Breast epithelium (tissue), 3 donors: ENCODE data around the gene SRMS.

Source experiments
- POLR2A ChIP-seq: fragments of 450-650 bp; IDR thresholded peaks from one replicate; pipeline ENCODE4 v1.6.1; 2016; ENCODE audit warnings: antibody characterized with exemption, mild to moderate bottlenecking, moderate library complexity
- POLR2AphosphoS5 ChIP-seq, 3 donors: sonication (generic); formaldehyde crosslinking; IDR thresholded peaks; one replicate each; pipeline ENCODE4 v1.6.1; 2017; ENCODE audit warnings: antibody characterized with exemption in 3 of 3
- TF ChIP-seq, protein P1 (sequence below), 3 donors: fragments of 450-650 bp; IDR thresholded peaks; one replicate each; pipeline ENCODE4 v1.5.1; 2016 to 2017; ENCODE audit warnings: antibody characterized with exemption in 3 of 3, mild to moderate bottlenecking in 3 of 3, moderate library complexity in 3 of 3

DNA sequence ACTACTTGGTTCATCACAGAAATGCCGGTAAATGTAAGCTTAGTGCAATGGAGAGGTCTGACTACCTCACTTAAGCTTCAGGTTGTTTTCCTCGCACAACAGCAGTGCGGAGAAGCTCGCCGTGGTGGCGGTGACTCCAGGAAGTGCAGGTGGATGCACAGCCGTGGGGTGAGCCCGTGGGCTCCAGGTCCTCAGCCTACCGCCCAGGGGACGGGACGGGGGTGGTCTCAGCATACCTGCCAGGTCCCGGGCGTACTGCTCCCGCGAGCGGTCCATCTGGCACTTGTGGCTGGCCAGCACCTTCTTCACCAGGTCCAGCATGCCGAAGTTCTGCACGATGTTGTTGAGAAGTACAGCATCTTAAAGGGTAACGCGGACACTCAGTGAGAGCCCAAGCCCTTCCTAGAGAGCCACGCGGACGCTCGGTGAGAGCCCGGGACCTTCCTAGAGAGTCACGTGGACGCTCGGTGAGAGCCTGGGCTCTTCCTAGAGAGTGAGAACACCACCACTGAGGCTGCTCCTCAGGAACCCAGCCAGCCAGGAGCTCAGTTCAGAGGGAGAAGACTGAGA lies 44.3 kb upstream of the SRMS start:
- TF ChIP-seq, protein P1, sequence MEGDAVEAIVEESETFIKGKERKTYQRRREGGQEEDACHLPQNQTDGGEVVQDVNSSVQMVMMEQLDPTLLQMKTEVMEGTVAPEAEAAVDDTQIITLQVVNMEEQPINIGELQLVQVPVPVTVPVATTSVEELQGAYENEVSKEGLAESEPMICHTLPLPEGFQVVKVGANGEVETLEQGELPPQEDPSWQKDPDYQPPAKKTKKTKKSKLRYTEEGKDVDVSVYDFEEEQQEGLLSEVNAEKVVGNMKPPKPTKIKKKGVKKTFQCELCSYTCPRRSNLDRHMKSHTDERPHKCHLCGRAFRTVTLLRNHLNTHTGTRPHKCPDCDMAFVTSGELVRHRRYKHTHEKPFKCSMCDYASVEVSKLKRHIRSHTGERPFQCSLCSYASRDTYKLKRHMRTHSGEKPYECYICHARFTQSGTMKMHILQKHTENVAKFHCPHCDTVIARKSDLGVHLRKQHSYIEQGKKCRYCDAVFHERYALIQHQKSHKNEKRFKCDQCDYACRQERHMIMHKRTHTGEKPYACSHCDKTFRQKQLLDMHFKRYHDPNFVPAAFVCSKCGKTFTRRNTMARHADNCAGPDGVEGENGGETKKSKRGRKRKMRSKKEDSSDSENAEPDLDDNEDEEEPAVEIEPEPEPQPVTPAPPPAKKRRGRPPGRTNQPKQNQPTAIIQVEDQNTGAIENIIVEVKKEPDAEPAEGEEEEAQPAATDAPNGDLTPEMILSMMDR (IDR thresholded peaks at IDR 0.05): no peak
- no peak for TF ChIP-seq POLR2A
- TF ChIP-seq POLR2AphosphoS5 (IDR thresholded peaks at IDR 0.05): no peak
